WTC11 (cell line): ENCODE measurements around the gene PTPRO.

ENCODE experiments used
- ARID4B ChIP-seq: sonication (generic); formaldehyde crosslinking; IDR thresholded peaks from 2 replicates; pipeline ENCODE4 v1.8.0; 2023; ENCODE audit warnings: missing genetic modification reagents, mild to moderate bottlenecking, borderline replicate concordance
- ELF4 ChIP-seq: sonication (generic); formaldehyde crosslinking; IDR thresholded peaks from 2 replicates; pipeline ENCODE4 v1.8.1; 2022; ENCODE audit warnings: low read depth, mild to moderate bottlenecking, moderate library complexity, missing genetic modification reagents
- IRF2 ChIP-seq: sonication (generic); formaldehyde crosslinking; IDR thresholded peaks from 2 replicates; pipeline ENCODE4 v1.8.0; 2022; ENCODE audit warnings: low read depth, missing genetic modification reagents, borderline replicate concordance
- TEAD4 ChIP-seq: sonication (generic); formaldehyde crosslinking; IDR thresholded peaks from 2 replicates; pipeline ENCODE4 v1.8.0; 2022; ENCODE audit warnings: mild to moderate bottlenecking, missing genetic modification reagents
- TF ChIP-seq, protein P1 (sequence below): fragments of 200-600 bp; IDR thresholded peaks from 2 replicates; pipeline ENCODE4 v1.8.0; 2022; ENCODE audit warnings: antibody characterized with exemption

GRCh38 chr12:15495746-15496145 lies 173.4 kb downstream of the PTPRO start:
- TF ChIP-seq, protein P1, sequence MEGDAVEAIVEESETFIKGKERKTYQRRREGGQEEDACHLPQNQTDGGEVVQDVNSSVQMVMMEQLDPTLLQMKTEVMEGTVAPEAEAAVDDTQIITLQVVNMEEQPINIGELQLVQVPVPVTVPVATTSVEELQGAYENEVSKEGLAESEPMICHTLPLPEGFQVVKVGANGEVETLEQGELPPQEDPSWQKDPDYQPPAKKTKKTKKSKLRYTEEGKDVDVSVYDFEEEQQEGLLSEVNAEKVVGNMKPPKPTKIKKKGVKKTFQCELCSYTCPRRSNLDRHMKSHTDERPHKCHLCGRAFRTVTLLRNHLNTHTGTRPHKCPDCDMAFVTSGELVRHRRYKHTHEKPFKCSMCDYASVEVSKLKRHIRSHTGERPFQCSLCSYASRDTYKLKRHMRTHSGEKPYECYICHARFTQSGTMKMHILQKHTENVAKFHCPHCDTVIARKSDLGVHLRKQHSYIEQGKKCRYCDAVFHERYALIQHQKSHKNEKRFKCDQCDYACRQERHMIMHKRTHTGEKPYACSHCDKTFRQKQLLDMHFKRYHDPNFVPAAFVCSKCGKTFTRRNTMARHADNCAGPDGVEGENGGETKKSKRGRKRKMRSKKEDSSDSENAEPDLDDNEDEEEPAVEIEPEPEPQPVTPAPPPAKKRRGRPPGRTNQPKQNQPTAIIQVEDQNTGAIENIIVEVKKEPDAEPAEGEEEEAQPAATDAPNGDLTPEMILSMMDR: no peak
- TF ChIP-seq TEAD4 (CRISPR knock-in tag) (no peak), IRF2 (CRISPR knock-in tag) (no peak), ARID4B (CRISPR knock-in tag) (no peak), ELF4 (CRISPR knock-in tag) (no peak)
